ENCODE measurements around the gene SYT14.

GRCh38 chr1:209988706-209989105, 50.7 kb downstream of the SYT14 start:
- TF ChIP-seq EZH2 (IDR thresholded peaks at IDR 0.05; ENCODE audit: insufficient read depth, poor library complexity, severe bottlenecking): no peak
- no peak for TF ChIP-seq EZH2phosphoT487 (IDR thresholded peaks at IDR 0.05; ENCODE audit: insufficient read depth, low read depth)

All from GM23248 (cell line).